ENCODE results near the gene MAD1L1.

The MAD1L1 gene

GRCh38 chr7:2023877-2024566 lies 208.7 kb downstream of the MAD1L1 start:
- H3K36me3 ChIP-seq (ENCODE audit: insufficient read depth, low read length) = no peaks in the 10 kb centered on the region
- no peaks in the 10 kb centered on the region for H3K4me1 ChIP-seq (ENCODE audit: insufficient read depth, low read length)
- no peak overlapping the region for H3K9ac ChIP-seq (ENCODE audit: low read depth, low read length)
- H3K9me3 ChIP-seq (ENCODE audit: control insufficient read depth, insufficient read depth, low read length) = no peaks in the 10 kb centered on the region; the same call in none of the 2 replicates

GRCh38 chr7:2022737-2023250 lies 210.0 kb downstream of the MAD1L1 start:
- H3K9me3 ChIP-seq (ENCODE audit: control insufficient read depth, insufficient read depth, low read length) = no peaks in the 10 kb centered on the region; the same call in none of the 2 replicates
- H3K36me3 ChIP-seq (ENCODE audit: insufficient read depth, low read length) = no peaks in the 10 kb centered on the region
- no peak overlapping the region for H3K9ac ChIP-seq (ENCODE audit: low read depth, low read length)
- H3K4me1 ChIP-seq (ENCODE audit: insufficient read depth, low read length) = peaks cover 4% of the 10 kb centered on the region; the same call in 1 of the 2 replicates

- H3K9me3 ChIP-seq (ENCODE audit: control insufficient read depth, insufficient read depth, low read length) = no peaks in the 10 kb centered on the region; the same call in none of the 2 replicates
- H3K36me3 ChIP-seq (ENCODE audit: insufficient read depth, low read length) = no peaks in the 10 kb centered on the region
- H3K4me1 ChIP-seq (ENCODE audit: insufficient read depth, low read length) = peaks cover 4% of the 10 kb centered on the region; the same call in 1 of the 2 replicates
- no peak overlapping the region for H3K9ac ChIP-seq (ENCODE audit: low read depth, low read length)
Measured at GRCh38 chr7:2022021-2022409, 210.7 kb downstream of the MAD1L1 start.

- no peaks in the 10 kb centered on the region for H3K36me3 ChIP-seq (ENCODE audit: insufficient read depth, low read length)
- H3K9ac ChIP-seq (ENCODE audit: low read depth, low read length) = no peak overlapping the region
- peaks cover 4% of the 10 kb centered on the region; the same call in 1 of the 2 replicates for H3K4me1 ChIP-seq (ENCODE audit: insufficient read depth, low read length)
- H3K9me3 ChIP-seq (ENCODE audit: control insufficient read depth, insufficient read depth, low read length) = no peaks in the 10 kb centered on the region; the same call in 1 of the 2 replicates
Measured at GRCh38 chr7:2019711-2020511, 212.8 kb downstream of the MAD1L1 start.

- no peaks in the 10 kb centered on the region; the same call in 1 of the 2 replicates for H3K9me3 ChIP-seq (ENCODE audit: control insufficient read depth, insufficient read depth, low read length)
- peaks cover 4% of the 10 kb centered on the region; the same call in 1 of the 2 replicates for H3K4me1 ChIP-seq (ENCODE audit: insufficient read depth, low read length)
- no peaks in the 10 kb centered on the region for H3K36me3 ChIP-seq (ENCODE audit: insufficient read depth, low read length)
- H3K9ac ChIP-seq (ENCODE audit: low read depth, low read length) = no peak overlapping the region
Measured at GRCh38 chr7:2019461-2019710, 213.4 kb downstream of the MAD1L1 start.

GRCh38 chr7:2018569-2019460 lies 213.9 kb downstream of the MAD1L1 start:
- Histone ChIP-seq H3K9ac (ENCODE audit: low read depth, low read length) (no peak overlapping the region), H3K9me3 (ENCODE audit: control insufficient read depth, insufficient read depth, low read length) (no peaks in the 10 kb centered on the region), H3K4me1 (ENCODE audit: insufficient read depth, low read length) (peaks cover 4% of the 10 kb centered on the region; the same call in 1 of the 2 replicates), H3K36me3 (ENCODE audit: insufficient read depth, low read length) (no peaks in the 10 kb centered on the region)

GRCh38 chr7:2017914-2018568 lies 214.7 kb downstream of the MAD1L1 start:
- no peaks in the 10 kb centered on the region for H3K36me3 ChIP-seq (ENCODE audit: insufficient read depth, low read length)
- peaks cover 4% of the 10 kb centered on the region; the same call in 1 of the 2 replicates for H3K4me1 ChIP-seq (ENCODE audit: insufficient read depth, low read length)
- no peaks in the 10 kb centered on the region for H3K9me3 ChIP-seq (ENCODE audit: control insufficient read depth, insufficient read depth, low read length)
- no peak overlapping the region for H3K9ac ChIP-seq (ENCODE audit: low read depth, low read length)

- Histone ChIP-seq H3K9me3 (ENCODE audit: control insufficient read depth, insufficient read depth, low read length) (no peaks in the 10 kb centered on the region), H3K36me3 (ENCODE audit: insufficient read depth, low read length) (no peaks in the 10 kb centered on the region), H3K9ac (ENCODE audit: low read depth, low read length) (no peak overlapping the region), H3K4me1 (ENCODE audit: insufficient read depth, low read length) (peaks cover 4% of the 10 kb centered on the region; the same call in 1 of the 2 replicates)
Measured at GRCh38 chr7:2017481-2017891, 215.3 kb downstream of the MAD1L1 start.

GRCh38 chr7:2016761-2017480 lies 215.8 kb downstream of the MAD1L1 start:
- no peak overlapping the region for H3K9ac ChIP-seq (ENCODE audit: low read depth, low read length)
- H3K9me3 ChIP-seq (ENCODE audit: control insufficient read depth, insufficient read depth, low read length) = no peaks in the 10 kb centered on the region
- peaks cover 4% of the 10 kb centered on the region; the same call in 1 of the 2 replicates for H3K4me1 ChIP-seq (ENCODE audit: insufficient read depth, low read length)
- no peaks in the 10 kb centered on the region for H3K36me3 ChIP-seq (ENCODE audit: insufficient read depth, low read length)

- no peaks in the 10 kb centered on the region for H3K36me3 ChIP-seq (ENCODE audit: insufficient read depth, low read length)
- no peak overlapping the region for H3K9ac ChIP-seq (ENCODE audit: low read depth, low read length)
- no peaks in the 10 kb centered on the region for H3K9me3 ChIP-seq (ENCODE audit: control insufficient read depth, insufficient read depth, low read length)
- H3K4me1 ChIP-seq (ENCODE audit: insufficient read depth, low read length) = peaks cover 4% of the 10 kb centered on the region; the same call in 1 of the 2 replicates
Measured at GRCh38 chr7:2016021-2016631, 216.6 kb downstream of the MAD1L1 start.

GRCh38 chr7:2015251-2015871 lies 217.4 kb downstream of the MAD1L1 start:
- Histone ChIP-seq H3K9ac (ENCODE audit: low read depth, low read length) (no peak overlapping the region), H3K36me3 (ENCODE audit: insufficient read depth, low read length) (no peaks in the 10 kb centered on the region), H3K9me3 (ENCODE audit: control insufficient read depth, insufficient read depth, low read length) (no peaks in the 10 kb centered on the region), H3K4me1 (ENCODE audit: insufficient read depth, low read length) (peaks cover 4% of the 10 kb centered on the region; the same call in 1 of the 2 replicates)

- Histone ChIP-seq H3K9ac (ENCODE audit: low read depth, low read length) (no peak overlapping the region), H3K36me3 (ENCODE audit: insufficient read depth, low read length) (no peaks in the 10 kb centered on the region), H3K4me1 (ENCODE audit: insufficient read depth, low read length) (peaks cover 4% of the 10 kb centered on the region; the same call in 1 of the 2 replicates), H3K9me3 (ENCODE audit: control insufficient read depth, insufficient read depth, low read length) (no peaks in the 10 kb centered on the region)
Measured at GRCh38 chr7:2014391-2015241, 218.1 kb downstream of the MAD1L1 start.

Measured in ES-I3 (cell line).